ENCODE results near the gene TRIM31.
A peak's percentile ranks its signal among the peaks of the same experiment; 100 is the strongest.

Gene TRIM31

GRCh38 chr6:30111266-30111856 lies 1.5 kb downstream of the TRIM31 start:
- DNase-seq: no peak

GRCh38 chr6:30104661-30105060 lies 8.2 kb downstream of the TRIM31 start:
- no peak for DNase-seq

GRCh38 chr6:30103872-30104179 lies 9.1 kb downstream of the TRIM31 start:
- no peak for DNase-seq

- DNase-seq: peak; percentile 82
Observed at GRCh38 chr6:30102970-30103871, 9.7 kb downstream of the TRIM31 start.

GRCh38 chr6:30102414-30102969 lies 10.4 kb downstream of the TRIM31 start:
- DNase-seq: no peak

GRCh38 chr6:30101444-30102413 lies 11.2 kb downstream of the TRIM31 start:
- peak; percentile 87 for DNase-seq

GRCh38 chr6:30100585-30101443 lies 12.1 kb downstream of the TRIM31 start:
- no peak for DNase-seq

GRCh38 chr6:30100154-30100553 lies 12.7 kb downstream of the TRIM31 start:
- DNase-seq: no peak

- DNase-seq: no peak
Observed at GRCh38 chr6:30097902-30098768, 14.8 kb downstream of the TRIM31 start.

GRCh38 chr6:30096829-30097228 lies 16.1 kb downstream of the TRIM31 start:
- DNase-seq: no peak

- no peak for DNase-seq
Observed at GRCh38 chr6:30093951-30094661, 18.8 kb downstream of the TRIM31 start.

GRCh38 chr6:30092852-30093543 lies 19.9 kb downstream of the TRIM31 start:
- DNase-seq: no peak

- DNase-seq: no peak
Observed at GRCh38 chr6:30091577-30092381, 21.1 kb downstream of the TRIM31 start.

GRCh38 chr6:30087876-30088275 lies 25.0 kb downstream of the TRIM31 start:
- no peak for DNase-seq

GRCh38 chr6:30077218-30077617 lies 35.7 kb downstream of the TRIM31 start:
- DNase-seq: no peak

GRCh38 chr6:30075790-30076732 lies 36.8 kb downstream of the TRIM31 start:
- DNase-seq: no peak

GRCh38 chr6:30075094-30075789 lies 37.6 kb downstream of the TRIM31 start, which contains the start of gene RNF39:
Gene RNF39 (minus strand): TSS chr6:30075769. CDS start chr6:30075585, 184 bp downstream.
- DNase-seq: no peak

Measured in right hindlimb (tissue), 1 donor.